ENCODE measurements around the gene DNAH9.

DNA sequence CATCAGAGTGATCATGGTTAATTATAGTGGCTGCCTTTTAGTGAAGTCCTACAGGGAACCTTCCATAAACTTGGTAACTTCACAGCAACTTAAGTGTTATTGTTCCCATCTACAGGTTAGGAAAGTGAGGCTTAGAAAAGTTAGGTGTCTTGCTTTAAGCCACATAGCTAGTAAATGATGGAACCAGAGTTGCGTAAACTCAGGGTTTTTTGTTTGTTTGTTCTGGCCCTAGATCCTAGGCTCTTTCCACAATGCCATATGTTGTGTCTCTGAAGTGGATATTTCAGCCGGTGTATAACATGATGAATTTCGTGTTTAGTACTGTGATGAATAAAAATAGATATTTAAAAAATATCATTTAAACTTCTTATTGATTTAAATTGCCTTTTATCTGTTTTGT, 27.6 kb downstream of the DNAH9 start:
- TF ChIP-seq, protein P1, sequence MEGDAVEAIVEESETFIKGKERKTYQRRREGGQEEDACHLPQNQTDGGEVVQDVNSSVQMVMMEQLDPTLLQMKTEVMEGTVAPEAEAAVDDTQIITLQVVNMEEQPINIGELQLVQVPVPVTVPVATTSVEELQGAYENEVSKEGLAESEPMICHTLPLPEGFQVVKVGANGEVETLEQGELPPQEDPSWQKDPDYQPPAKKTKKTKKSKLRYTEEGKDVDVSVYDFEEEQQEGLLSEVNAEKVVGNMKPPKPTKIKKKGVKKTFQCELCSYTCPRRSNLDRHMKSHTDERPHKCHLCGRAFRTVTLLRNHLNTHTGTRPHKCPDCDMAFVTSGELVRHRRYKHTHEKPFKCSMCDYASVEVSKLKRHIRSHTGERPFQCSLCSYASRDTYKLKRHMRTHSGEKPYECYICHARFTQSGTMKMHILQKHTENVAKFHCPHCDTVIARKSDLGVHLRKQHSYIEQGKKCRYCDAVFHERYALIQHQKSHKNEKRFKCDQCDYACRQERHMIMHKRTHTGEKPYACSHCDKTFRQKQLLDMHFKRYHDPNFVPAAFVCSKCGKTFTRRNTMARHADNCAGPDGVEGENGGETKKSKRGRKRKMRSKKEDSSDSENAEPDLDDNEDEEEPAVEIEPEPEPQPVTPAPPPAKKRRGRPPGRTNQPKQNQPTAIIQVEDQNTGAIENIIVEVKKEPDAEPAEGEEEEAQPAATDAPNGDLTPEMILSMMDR (IDR thresholded peaks at IDR 0.05; ENCODE audit: borderline replicate concordance, extremely low read depth, low read length, poor library complexity, severe bottlenecking): no peak
- no peak for TF ChIP-seq EZH2 (IDR thresholded peaks at IDR 0.05; ENCODE audit: borderline replicate concordance, low read depth, low read length, severe bottlenecking)

Data from DND-41 (cell line).